Activated CD4-positive, alpha-beta T cell treated with anti-CD3 and anti-CD28 coated beads, Interleukin-2, amount 10 ng/mL, durations not matched to agents 7 days and 5 days (primary cell): ENCODE measurements around the gene SLC9A3. TPM values are rescaled to one million over a fixed set of nuclear protein-coding genes. Genes with fewer than 3 reads are reported as not detected.

Source experiments
- CTCF ChIA-PET: fragments of 350-600 bp; sonication (Branson Sonifier 250); formaldehyde crosslinking; loops from one replicate; lab custom pipeline; 2021; ENCODE audit warnings: antibody characterized with exemption; lab: Charles Lee
- POLR2A ChIA-PET: fragments of 350-600 bp; sonication (Branson Sonifier 250); formaldehyde crosslinking; loops from one replicate; lab custom pipeline; 2021; ENCODE audit warnings: antibody characterized with exemption; lab: Charles Lee
- DNase-seq: peaks from one replicate; pipeline ENCODE4 v3.0.0-alpha.2; 2020
- H3K27ac Mint-ChIP-seq: one replicate; pipeline ENCODE4 v1.8.0; 2021; ENCODE audit warnings: mild to moderate bottlenecking, moderate library complexity, mixed read lengths
- H3K27me3 Mint-ChIP-seq: one replicate; pipeline ENCODE4 v1.8.0; 2021; ENCODE audit warnings: mixed read lengths
- H3K36me3 Mint-ChIP-seq: one replicate; pipeline ENCODE4 v1.8.0; 2021; ENCODE audit warnings: low read depth, mixed read lengths
- H3K4me1 Mint-ChIP-seq: one replicate; pipeline ENCODE4 v1.8.0; 2021; ENCODE audit warnings: mixed read lengths
- H3K4me3 Mint-ChIP-seq: one replicate; pipeline ENCODE4 v1.8.0; 2021; ENCODE audit warnings: mild to moderate bottlenecking, moderate library complexity, mixed read lengths
- H3K9me3 Mint-ChIP-seq: one replicate; pipeline ENCODE4 v1.8.0; 2021; ENCODE audit warnings: mixed read lengths
- total RNA-seq, 2 experiments: library from RNA; stranded (reverse); gene quantifications; one replicate each; pipeline ENCODE4 v1.2.3, GENCODE V29; 2021

The SLC9A3 gene
- total RNA-seq, 2 experiments from 2014 or later: 1.4 to 2.2 TPM

- Mint-ChIP-seq H3K4me3 (no peak overlapping the region), H3K36me3 (peaks cover 18% of the 10 kb centered on the region), H3K4me1 (peaks cover 26% of the 10 kb centered on the region), H3K27ac (no peak overlapping the region), H3K9me3 (no peaks in the 10 kb centered on the region), H3K27me3 (no peaks in the 10 kb centered on the region)
- ChIA-PET POLR2A (no interaction called here), CTCF (interaction anchor here (0.8 to 1.3 kb wide), 5 partner anchors 16 to 179 kb away, joined by 3 to 4 read pairs (median 3); partner anchors contain the start of gene AHRR)
- DNase-seq: no peak
Observed at GRCh38 chr5:428219-428618, 96.0 kb downstream of the SLC9A3 start.

DNA sequence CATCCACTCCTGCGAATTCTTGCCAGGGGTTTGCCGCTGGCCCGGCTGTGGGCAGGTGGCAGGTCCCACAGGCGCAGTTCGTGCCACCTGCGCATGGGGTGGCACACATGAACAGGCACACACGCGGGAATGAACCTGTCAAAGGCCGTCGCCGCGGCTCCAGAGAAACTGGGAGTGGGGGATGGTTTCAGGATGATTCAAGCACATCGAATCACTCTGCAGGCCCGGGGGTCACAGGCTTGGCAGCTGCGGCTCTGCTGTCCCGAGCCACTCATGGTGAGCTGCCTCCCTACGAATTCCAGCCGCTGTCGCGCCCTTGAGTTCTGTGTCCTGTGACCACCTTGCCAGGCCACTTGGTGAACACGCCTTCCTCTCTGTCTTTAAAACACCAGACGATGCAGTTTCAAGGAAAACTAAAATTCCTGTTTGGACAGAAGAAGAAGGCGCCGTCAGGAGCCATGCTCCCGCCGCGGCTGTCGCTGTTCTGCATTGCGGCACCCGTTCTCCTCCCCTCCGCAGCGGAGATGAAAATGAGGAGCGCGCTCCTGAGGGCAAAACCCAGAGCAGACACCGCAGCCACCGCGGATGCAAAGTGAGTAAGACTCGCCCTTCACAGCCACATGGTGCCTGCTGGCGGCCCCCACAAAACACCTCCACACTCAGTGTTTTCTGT is 96.7 kb downstream of the SLC9A3 start:
- H3K27me3 Mint-ChIP-seq: no peaks in the 10 kb centered on the region
- no peak overlapping the region for H3K4me3 Mint-ChIP-seq
- ChIA-PET POLR2A (no interaction called here), CTCF (interaction anchor here (1.0 to 1.3 kb wide), 3 partner anchors 19 to 106 kb away, joined by 3 to 4 read pairs (median 3); partner anchors contain the start of gene AHRR)
- H3K4me1 Mint-ChIP-seq: peaks cover 32% of the 10 kb centered on the region
- no peak for DNase-seq
- H3K36me3 Mint-ChIP-seq: peaks cover 18% of the 10 kb centered on the region
- H3K27ac Mint-ChIP-seq: no peak overlapping the region
- H3K9me3 Mint-ChIP-seq: no peaks in the 10 kb centered on the region

DNA sequence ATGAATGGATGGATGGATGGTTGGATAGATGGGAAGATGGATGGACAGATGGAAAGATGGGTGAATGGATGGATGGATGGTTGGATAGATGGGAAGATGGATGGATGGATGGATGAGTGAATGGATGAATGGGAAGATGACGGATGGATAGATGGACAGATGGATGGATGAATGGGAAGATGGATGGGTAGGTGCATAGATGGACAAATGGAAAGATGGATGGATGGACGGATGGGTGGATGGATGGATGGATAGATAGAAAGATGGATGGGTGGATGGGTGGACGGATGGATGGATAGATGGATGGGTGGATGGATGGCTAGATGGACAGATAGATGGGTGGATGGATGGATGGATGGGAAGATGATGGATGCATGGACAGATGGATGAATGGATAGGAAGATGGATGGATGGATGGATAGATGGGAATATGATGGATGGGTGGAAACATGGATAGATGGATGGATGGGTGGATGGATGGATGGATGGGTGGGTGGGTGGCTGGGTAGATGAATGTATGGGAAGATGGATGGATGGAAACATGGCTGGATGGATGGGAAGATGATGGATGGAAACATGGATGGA is 97.8 kb downstream of the SLC9A3 start:
- ChIA-PET POLR2A (no interaction called here), CTCF (interaction anchor here (1.2 kb wide), 2 partner anchors 76 to 80 kb away, joined by 3 read pairs; no protein-coding TSS in a partner anchor)
- peak overlapping the region; percentile 42 for H3K27ac Mint-ChIP-seq
- H3K9me3 Mint-ChIP-seq: no peaks in the 10 kb centered on the region
- no peak for DNase-seq
- H3K4me3 Mint-ChIP-seq: no peak overlapping the region
- peaks cover 18% of the 10 kb centered on the region for H3K36me3 Mint-ChIP-seq
- H3K4me1 Mint-ChIP-seq: peaks cover 34% of the 10 kb centered on the region
- no peaks in the 10 kb centered on the region for H3K27me3 Mint-ChIP-seq

GRCh38 chr5:425714-426113 is 98.5 kb downstream of the SLC9A3 start:
- DNase-seq: peak; percentile 45
- Mint-ChIP-seq H3K27me3 (no peaks in the 10 kb centered on the region), H3K27ac (peak overlapping the region; percentile 60), H3K4me1 (peaks cover 34% of the 10 kb centered on the region), H3K4me3 (no peak overlapping the region), H3K9me3 (no peaks in the 10 kb centered on the region), H3K36me3 (peaks cover 18% of the 10 kb centered on the region)
- CTCF ChIA-PET: interaction anchor here (1.2 to 1.3 kb wide), 3 partner anchors 76 to 81 kb away, joined by 3 read pairs; no protein-coding TSS in a partner anchor
- POLR2A ChIA-PET: no interaction called here

DNA sequence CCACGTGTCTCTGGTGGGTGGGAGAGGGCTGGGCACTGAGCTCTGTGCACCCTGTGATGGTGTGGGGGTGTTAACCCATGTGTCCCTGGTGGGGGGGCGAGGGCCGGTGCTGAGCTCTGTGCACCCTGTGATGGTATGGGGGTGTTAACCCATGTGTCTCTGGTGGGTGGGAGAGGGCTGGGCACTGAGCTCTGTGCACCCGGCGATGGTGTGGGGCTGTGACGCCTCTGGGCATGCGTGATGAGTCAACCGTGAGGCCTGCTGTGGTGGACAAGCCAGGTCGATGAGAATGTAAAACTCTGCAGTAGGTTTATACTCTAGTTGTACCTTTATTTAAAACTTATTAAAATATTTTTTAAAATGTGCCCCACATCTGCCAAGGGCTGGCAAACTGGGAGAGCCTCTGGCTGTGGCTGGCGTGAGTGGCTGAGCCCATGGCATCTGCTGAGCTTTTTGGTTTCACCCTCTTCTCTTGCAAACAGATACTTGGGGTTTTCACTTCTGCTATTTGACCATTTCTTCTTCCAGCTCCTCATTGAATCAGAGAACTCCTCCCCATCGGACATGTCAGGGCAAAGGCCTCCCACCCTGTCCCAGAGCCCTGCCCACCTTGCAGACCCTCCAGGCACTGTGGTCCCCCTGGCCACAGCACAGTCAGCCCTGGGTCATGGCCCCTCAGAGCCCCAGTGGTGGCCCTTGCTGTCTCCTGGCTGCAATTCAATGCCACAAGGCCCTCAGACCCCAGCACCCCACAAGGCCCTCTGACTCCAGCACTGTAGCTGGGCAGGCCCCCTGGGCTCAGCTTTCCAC is 99.7 kb downstream of the SLC9A3 start:
- ChIA-PET CTCF (interaction anchor here (0.6 to 1.3 kb wide), 4 partner anchors 49 to 142 kb away, joined by 3 read pairs; no protein-coding TSS in a partner anchor), POLR2A (no interaction called here)
- no peaks in the 10 kb centered on the region for H3K27me3 Mint-ChIP-seq
- no peak for DNase-seq
- H3K36me3 Mint-ChIP-seq: peaks cover 20% of the 10 kb centered on the region
- no peak overlapping the region for H3K4me3 Mint-ChIP-seq
- peaks cover 33% of the 10 kb centered on the region for H3K4me1 Mint-ChIP-seq
- H3K9me3 Mint-ChIP-seq: no peaks in the 10 kb centered on the region
- H3K27ac Mint-ChIP-seq: peak overlapping the region; percentile 25

GRCh38 chr5:423626-424261 is 100.5 kb downstream of the SLC9A3 start:
- Mint-ChIP-seq H3K4me1 (peaks cover 30% of the 10 kb centered on the region), H3K27ac (no peak overlapping the region), H3K9me3 (no peaks in the 10 kb centered on the region), H3K27me3 (no peaks in the 10 kb centered on the region), H3K36me3 (peaks cover 22% of the 10 kb centered on the region), H3K4me3 (no peak overlapping the region)
- ChIA-PET CTCF (interaction anchor here (0.5 kb wide), 1 partner anchor 104 kb away, joined by 3 read pairs; no protein-coding TSS in a partner anchor), POLR2A (no interaction called here)
- DNase-seq: no peak

GRCh38 chr5:423233-423565 is 101.0 kb downstream of the SLC9A3 start:
- DNase-seq: no peak
- CTCF ChIA-PET: interaction anchor here (0.5 kb wide), 1 partner anchor 103 kb away, joined by 3 read pairs; no protein-coding TSS in a partner anchor
- peaks cover 29% of the 10 kb centered on the region for H3K4me1 Mint-ChIP-seq
- H3K4me3 Mint-ChIP-seq: no peak overlapping the region
- no peaks in the 10 kb centered on the region for H3K9me3 Mint-ChIP-seq
- H3K27me3 Mint-ChIP-seq: no peaks in the 10 kb centered on the region
- POLR2A ChIA-PET: no interaction called here
- peak overlapping the region; percentile 70 for H3K27ac Mint-ChIP-seq
- peaks cover 20% of the 10 kb centered on the region for H3K36me3 Mint-ChIP-seq

DNA sequence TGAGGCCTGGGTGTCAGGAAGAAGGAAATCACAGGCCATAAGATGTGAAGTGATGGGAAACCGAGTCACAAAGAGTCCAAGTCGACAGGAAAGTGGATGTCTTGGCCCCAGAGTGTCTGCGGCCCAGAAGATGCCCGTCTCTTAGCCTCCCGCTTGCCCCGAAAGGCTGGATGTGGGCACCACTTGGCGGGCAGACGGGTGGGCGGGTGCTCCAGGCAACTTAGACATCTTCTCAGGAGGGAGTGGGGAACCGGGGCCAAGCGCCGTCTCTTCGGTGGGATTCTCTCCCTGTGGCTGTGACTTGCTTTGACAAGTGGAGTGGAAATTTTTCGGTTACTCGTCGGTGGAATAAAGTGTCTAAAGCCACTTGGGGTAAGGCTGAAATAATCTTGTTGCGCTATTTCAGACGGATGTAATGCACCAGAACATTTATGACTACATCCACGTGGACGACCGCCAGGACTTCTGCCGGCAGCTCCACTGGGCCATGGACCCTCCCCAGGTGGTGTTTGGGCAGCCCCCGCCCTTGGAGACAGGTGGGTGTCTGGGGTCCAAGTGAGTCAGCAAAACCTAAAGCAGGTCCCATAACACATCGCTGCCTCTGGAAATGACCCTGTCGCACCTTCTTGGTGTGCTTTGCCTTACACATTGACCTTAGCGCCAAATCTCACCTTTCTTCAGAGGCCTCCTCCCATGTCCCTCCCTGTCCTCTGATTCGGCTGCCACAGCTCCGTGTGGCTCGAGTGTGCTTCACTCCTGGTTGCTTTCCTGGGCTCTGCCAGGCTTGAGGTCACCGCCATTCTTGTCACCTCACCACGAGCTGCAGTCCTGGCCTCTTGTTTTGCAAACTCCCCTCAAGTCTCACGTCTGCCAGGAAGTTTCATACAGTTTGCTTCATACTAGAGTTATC is 101.7 kb downstream of the SLC9A3 start:
- no peak for DNase-seq
- Mint-ChIP-seq H3K9me3 (no peaks in the 10 kb centered on the region), H3K36me3 (peaks cover 15% of the 10 kb centered on the region), H3K27ac (peak overlapping the region; percentile 70), H3K27me3 (no peaks in the 10 kb centered on the region), H3K4me3 (no peak overlapping the region), H3K4me1 (peaks cover 29% of the 10 kb centered on the region)
- ChIA-PET CTCF (no interaction called here), POLR2A (no interaction called here)

GRCh38 chr5:421901-422300 is 102.3 kb downstream of the SLC9A3 start:
- H3K27ac Mint-ChIP-seq: peak overlapping the region; percentile 21
- H3K36me3 Mint-ChIP-seq: peaks cover 15% of the 10 kb centered on the region
- peaks cover 29% of the 10 kb centered on the region for H3K4me1 Mint-ChIP-seq
- no peak for DNase-seq
- no peak overlapping the region for H3K4me3 Mint-ChIP-seq
- POLR2A ChIA-PET: no interaction called here
- no peaks in the 10 kb centered on the region for H3K27me3 Mint-ChIP-seq
- CTCF ChIA-PET: no interaction called here
- no peaks in the 10 kb centered on the region for H3K9me3 Mint-ChIP-seq

GRCh38 chr5:421287-421880 is 102.9 kb downstream of the SLC9A3 start:
- H3K4me1 Mint-ChIP-seq: peaks cover 33% of the 10 kb centered on the region
- H3K9me3 Mint-ChIP-seq: no peaks in the 10 kb centered on the region
- ChIA-PET CTCF (no interaction called here), POLR2A (no interaction called here)
- DNase-seq: no peak
- H3K27me3 Mint-ChIP-seq: no peaks in the 10 kb centered on the region
- H3K36me3 Mint-ChIP-seq: peaks cover 15% of the 10 kb centered on the region
- H3K4me3 Mint-ChIP-seq: no peak overlapping the region
- H3K27ac Mint-ChIP-seq: no peak overlapping the region

GRCh38 chr5:420632-421286 is 103.5 kb downstream of the SLC9A3 start:
- H3K4me1 Mint-ChIP-seq: peaks cover 35% of the 10 kb centered on the region
- no peaks in the 10 kb centered on the region for H3K27me3 Mint-ChIP-seq
- POLR2A ChIA-PET: interaction anchor here (0.7 kb wide), 1 partner anchor 201 kb away, joined by 3 read pairs; no protein-coding TSS in a partner anchor
- CTCF ChIA-PET: no interaction called here
- peaks cover 14% of the 10 kb centered on the region for H3K36me3 Mint-ChIP-seq
- H3K9me3 Mint-ChIP-seq: no peaks in the 10 kb centered on the region
- H3K27ac Mint-ChIP-seq: no peak overlapping the region
- DNase-seq: no peak
- no peak overlapping the region for H3K4me3 Mint-ChIP-seq
